GM20000 (cell line): Measurements from ENCODE around the gene C1QTNF6.

Experiments used
- DNase-seq: peaks from one replicate; pipeline ENCODE4 v3.0.0; 2012; ENCODE audit warnings: low spot score
- TF ChIP-seq, protein P1 (sequence below): IDR thresholded peaks from 2 replicates; pipeline ENCODE4 v1.5.1; 2012; ENCODE audit warnings: mild to moderate bottlenecking, control low read depth; ENCODE audit errors: extremely low read depth, missing control alignments

C1QTNF6 gene

DNA sequence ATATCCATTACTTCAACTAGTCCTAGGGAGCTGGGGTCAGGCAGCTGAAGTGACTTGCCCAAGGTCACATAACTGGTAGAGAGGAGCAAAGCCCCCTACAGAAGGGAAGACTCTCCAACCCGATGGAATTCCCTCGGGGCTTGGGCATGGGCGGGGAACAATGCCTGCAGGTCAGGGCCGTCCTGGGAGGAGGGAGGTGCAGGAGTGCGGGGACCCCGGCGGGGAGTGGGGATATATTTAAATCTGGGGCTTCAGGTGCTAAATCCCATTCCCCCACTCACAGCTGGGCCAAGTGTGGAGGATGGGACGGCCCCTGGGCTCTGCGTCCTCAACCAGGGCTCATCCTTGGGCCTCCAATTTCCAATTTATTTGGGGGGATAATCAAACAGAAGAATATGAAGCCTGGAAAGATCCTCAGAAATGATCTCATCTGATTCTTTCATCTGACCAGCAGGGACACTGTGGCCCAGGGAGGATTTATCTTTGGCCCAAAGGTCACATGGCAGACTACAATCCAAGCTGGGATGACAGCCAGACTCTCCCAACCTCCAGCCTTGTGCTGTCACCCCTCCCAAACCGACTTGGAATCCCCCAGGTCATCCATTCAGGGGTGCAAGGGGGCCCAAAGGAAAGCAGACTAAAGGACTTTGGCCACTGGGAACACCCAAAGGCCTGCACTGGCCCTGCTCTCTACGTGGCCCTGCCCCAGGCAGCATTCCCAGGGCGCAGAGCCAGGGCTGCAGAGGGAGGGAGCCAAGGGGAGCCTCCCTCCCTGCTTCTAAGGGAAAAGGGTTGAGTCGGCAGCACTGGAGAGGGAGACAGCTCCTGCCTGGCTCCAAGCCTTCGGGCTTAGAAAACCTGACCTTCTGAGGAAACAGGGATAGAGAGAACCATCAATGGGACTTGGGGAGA, 8.7 kb upstream of the C1QTNF6 start:
- TF ChIP-seq, protein P1, sequence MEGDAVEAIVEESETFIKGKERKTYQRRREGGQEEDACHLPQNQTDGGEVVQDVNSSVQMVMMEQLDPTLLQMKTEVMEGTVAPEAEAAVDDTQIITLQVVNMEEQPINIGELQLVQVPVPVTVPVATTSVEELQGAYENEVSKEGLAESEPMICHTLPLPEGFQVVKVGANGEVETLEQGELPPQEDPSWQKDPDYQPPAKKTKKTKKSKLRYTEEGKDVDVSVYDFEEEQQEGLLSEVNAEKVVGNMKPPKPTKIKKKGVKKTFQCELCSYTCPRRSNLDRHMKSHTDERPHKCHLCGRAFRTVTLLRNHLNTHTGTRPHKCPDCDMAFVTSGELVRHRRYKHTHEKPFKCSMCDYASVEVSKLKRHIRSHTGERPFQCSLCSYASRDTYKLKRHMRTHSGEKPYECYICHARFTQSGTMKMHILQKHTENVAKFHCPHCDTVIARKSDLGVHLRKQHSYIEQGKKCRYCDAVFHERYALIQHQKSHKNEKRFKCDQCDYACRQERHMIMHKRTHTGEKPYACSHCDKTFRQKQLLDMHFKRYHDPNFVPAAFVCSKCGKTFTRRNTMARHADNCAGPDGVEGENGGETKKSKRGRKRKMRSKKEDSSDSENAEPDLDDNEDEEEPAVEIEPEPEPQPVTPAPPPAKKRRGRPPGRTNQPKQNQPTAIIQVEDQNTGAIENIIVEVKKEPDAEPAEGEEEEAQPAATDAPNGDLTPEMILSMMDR, result no peak
- DNase-seq, result no peak

DNA sequence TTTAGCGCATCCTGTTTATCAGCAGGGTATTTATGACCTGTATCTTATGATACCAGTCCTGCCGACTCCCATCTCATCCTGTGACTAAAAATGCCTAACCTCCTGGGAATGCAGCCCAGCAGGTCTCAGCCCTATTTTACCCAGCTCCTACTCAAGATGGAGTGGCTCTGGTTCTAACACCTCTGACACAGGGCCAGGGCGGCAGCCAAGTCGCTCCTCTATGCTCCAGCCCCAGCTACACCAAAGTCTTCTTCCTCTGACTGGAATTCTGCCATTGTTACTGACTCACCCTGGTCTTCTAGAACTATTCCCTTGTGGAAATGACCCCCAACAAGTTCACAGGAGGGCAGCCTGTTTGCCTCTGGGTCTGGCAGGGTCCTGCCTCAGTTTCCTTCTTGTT, 7.9 kb upstream of the C1QTNF6 start:
- TF ChIP-seq, protein P1, result no peak
- DNase-seq, result no peak

DNA sequence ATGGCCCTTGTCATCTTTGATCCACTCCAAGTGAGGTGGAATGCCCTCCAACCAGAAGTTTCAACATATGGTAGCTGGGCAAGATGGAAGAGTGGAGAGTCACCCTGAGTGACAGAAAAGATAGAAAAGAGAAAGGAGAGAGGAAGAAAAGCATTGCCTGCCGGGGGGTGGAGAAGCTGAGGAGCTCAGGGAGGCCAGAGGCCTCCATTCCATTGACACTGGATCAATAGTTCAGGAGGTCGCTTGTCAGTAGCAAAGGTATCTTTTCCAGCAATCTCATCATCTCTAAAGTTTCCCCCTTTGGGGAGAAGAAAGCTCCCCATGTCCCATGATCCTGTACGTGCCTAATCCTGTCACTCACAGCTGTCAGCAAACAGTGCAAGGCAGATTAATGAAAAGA, 6.7 kb upstream of the C1QTNF6 start:
- no peak for DNase-seq

GRCh38 chr22:37193629-37194191, 5.7 kb upstream of the C1QTNF6 start:
- DNase-seq, result peak; percentile 61
- TF ChIP-seq, protein P1, result no peak

More for the DNA sequence above, 6.7 kb upstream of the C1QTNF6 start:
- TF ChIP-seq, protein P1, result no peak

DNA sequence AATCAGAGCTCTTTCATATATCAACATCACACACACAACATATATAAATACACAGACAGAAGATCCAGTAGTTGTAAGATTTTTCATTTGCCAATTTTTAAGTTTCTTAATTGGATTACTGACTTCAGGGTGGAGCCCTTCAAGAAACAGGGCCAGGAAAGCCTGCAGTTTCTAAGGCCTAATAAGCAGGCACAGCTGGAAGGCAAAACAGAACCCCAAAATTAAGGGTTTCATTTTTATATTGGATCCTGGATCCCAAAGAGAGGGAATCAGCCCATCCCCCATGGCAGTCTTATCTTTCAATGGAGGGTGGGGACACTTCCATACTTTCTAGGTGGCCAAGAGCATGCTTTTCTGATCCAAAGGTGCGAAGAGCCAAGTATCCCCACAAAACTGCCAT, 4.7 kb upstream of the C1QTNF6 start:
- TF ChIP-seq, protein P1, result no peak
- DNase-seq, result no peak

DNA sequence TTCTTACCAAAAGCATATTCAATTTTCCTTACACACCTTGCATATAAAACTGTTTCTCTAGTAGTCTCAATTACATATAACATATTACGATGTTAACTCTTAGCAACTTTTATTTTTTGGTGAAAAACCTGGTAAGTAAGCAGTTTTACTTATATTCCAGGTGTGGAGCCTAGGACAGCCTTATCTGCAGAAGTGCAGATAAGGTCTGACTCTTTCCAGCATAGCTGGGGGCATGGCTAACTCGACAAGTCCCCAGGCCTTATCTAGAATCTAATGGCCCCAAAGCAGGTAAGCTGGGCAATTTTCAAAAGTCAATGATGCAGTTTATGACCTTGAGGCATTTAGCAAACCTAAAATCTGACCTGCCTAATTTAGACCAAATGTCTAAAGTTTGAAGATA, 4.2 kb upstream of the C1QTNF6 start:
- TF ChIP-seq, protein P1, result no peak
- DNase-seq, result no peak

DNA sequence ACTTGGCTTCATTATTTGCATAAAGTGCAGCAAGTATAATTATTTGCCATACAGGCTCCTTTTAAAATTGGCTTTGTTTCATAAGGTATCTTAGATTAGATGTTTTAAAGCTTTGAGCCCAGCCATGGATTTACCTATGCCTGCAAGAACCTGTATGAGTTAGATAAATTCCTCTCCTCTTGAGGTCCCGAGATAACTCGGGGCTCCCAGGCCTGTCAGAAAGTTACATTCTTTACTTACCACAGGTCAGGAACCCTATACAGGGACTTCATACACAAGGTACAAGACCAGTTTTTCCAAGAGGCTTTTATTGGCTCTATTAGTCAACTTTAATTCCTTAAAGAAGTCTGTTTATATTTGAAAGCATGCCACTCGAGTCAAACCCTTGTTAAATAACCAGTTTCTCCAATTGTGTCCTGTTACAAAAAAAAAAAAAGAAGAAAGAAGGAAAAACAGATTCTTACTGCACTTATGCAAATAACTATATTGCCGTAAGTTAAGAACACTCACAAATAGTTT, 2.3 kb upstream of the C1QTNF6 start:
- TF ChIP-seq, protein P1, result no peak
- DNase-seq, result no peak
